Hindlimb muscle (tissue), 1 donor: Measurements from ENCODE around the gene VEZF1. TPM values are rescaled to one million over a fixed set of nuclear protein-coding genes. Genes with fewer than 3 reads are reported as not detected.
A peak's percentile ranks its signal among the peaks of the same experiment; 100 is the strongest.

Source experiments
- DNase-seq: peaks from one replicate; pipeline ENCODE4 v3.0.0-alpha.2; 2013
- polyA plus RNA-seq: library from polyadenylated mRNA; unstranded; fragments of 120-200 nt; gene quantifications from one replicate; pipeline ENCODE4 v1.2.1, GENCODE V29; 2013; ENCODE audit not compliant: insufficient read length

Gene VEZF1
- polyA plus RNA-seq, 1 donor = 49.1 TPM

- no peak for DNase-seq
Observed at GRCh38 chr17:57948555-57949420, 39.3 kb downstream of the VEZF1 start.

GRCh38 chr17:57948169-57948554, 39.9 kb downstream of the VEZF1 start:
- DNase-seq = no peak

- DNase-seq = no peak
Observed at GRCh38 chr17:57947369-57947768, 40.7 kb downstream of the VEZF1 start.

- DNase-seq = peak; percentile 61
Observed at GRCh38 chr17:57946798-57947358, 41.2 kb downstream of the VEZF1 start.

GRCh38 chr17:57945996-57946797, 41.9 kb downstream of the VEZF1 start:
- DNase-seq = no peak

- no peak for DNase-seq
Observed at GRCh38 chr17:57944908-57945307, 43.1 kb downstream of the VEZF1 start.

GRCh38 chr17:57943645-57944044, 44.4 kb downstream of the VEZF1 start:
- no peak for DNase-seq

- DNase-seq = no peak
Observed at GRCh38 chr17:57943140-57943539, 44.9 kb downstream of the VEZF1 start.

GRCh38 chr17:57941384-57942370, 46.4 kb downstream of the VEZF1 start:
- DNase-seq = no peak

- DNase-seq = no peak
Observed at GRCh38 chr17:57940653-57941329, 47.3 kb downstream of the VEZF1 start.

- DNase-seq = no peak
Observed at GRCh38 chr17:57940231-57940630, 47.8 kb downstream of the VEZF1 start.

- DNase-seq = no peak
Observed at GRCh38 chr17:57939797-57940196, 48.3 kb downstream of the VEZF1 start.

- no peak for DNase-seq
Observed at GRCh38 chr17:57938061-57938502, 50.0 kb downstream of the VEZF1 start.

- DNase-seq = no peak
Observed at GRCh38 chr17:57937492-57937891, 50.6 kb downstream of the VEZF1 start.

- DNase-seq = peak; percentile 68
Observed at GRCh38 chr17:57935833-57936807, 51.9 kb downstream of the VEZF1 start.

- DNase-seq = no peak
Observed at GRCh38 chr17:57931488-57932137, 56.4 kb downstream of the VEZF1 start.

- DNase-seq = no peak
Observed at GRCh38 chr17:57930239-57930638, 57.8 kb downstream of the VEZF1 start.

GRCh38 chr17:57929386-57929785, 58.7 kb downstream of the VEZF1 start:
- no peak for DNase-seq

- DNase-seq = no peak
Observed at GRCh38 chr17:57928928-57929327, 59.1 kb downstream of the VEZF1 start.
